ENCODE results near the gene ADGRD1.

Gene ADGRD1

GRCh38 chr12:131026754-131027153 lies 73.0 kb downstream of the ADGRD1 start:
- DNase-seq, result no peak

- DNase-seq, result no peak
Measured at GRCh38 chr12:131027264-131027663, 73.6 kb downstream of the ADGRD1 start.

GRCh38 chr12:131027876-131028586 lies 74.3 kb downstream of the ADGRD1 start:
- no peak for DNase-seq

- DNase-seq, result no peak
Measured at GRCh38 chr12:131028587-131029338, 75.1 kb downstream of the ADGRD1 start.

GRCh38 chr12:131030472-131031328 lies 77.0 kb downstream of the ADGRD1 start:
- DNase-seq, result no peak

- no peak for DNase-seq
Measured at GRCh38 chr12:131032082-131032750, 78.5 kb downstream of the ADGRD1 start.

- DNase-seq, result no peak
Measured at GRCh38 chr12:131033486-131033885, 79.8 kb downstream of the ADGRD1 start.

- no peak for DNase-seq
Measured at GRCh38 chr12:131033886-131034482, 80.3 kb downstream of the ADGRD1 start.

- DNase-seq, result no peak
Measured at GRCh38 chr12:131034631-131035244, 81.0 kb downstream of the ADGRD1 start.

- no peak for DNase-seq
Measured at GRCh38 chr12:131035245-131035681, 81.6 kb downstream of the ADGRD1 start.

- no peak for DNase-seq
Measured at GRCh38 chr12:131038159-131038558, 84.5 kb downstream of the ADGRD1 start.

- DNase-seq, result no peak
Measured at GRCh38 chr12:131038961-131039950, 85.5 kb downstream of the ADGRD1 start.

GRCh38 chr12:131040491-131040890 lies 86.8 kb downstream of the ADGRD1 start:
- DNase-seq, result no peak

- no peak for DNase-seq
Measured at GRCh38 chr12:131041216-131041967, 87.7 kb downstream of the ADGRD1 start.

- no peak for DNase-seq
Measured at GRCh38 chr12:131041968-131042833, 88.5 kb downstream of the ADGRD1 start.

GRCh38 chr12:131042834-131043245 lies 89.1 kb downstream of the ADGRD1 start:
- DNase-seq, result no peak

GRCh38 chr12:131043401-131043871 lies 89.7 kb downstream of the ADGRD1 start:
- DNase-seq, result no peak

GRCh38 chr12:131044136-131044535 lies 90.4 kb downstream of the ADGRD1 start:
- no peak for DNase-seq
